K562 (cell line): ENCODE data around the gene RNFT2. TPM values are rescaled to one million over a fixed set of nuclear protein-coding genes. Genes with fewer than 3 reads are reported as not detected.

Experiments used
- ATAC-seq: fragments of 200-7000 bp; cut with Tn5 transposase; 3 replicates; pipeline ENCODE4 v1.9.1; 2020; ENCODE audit warnings: moderate library complexity
- BruUV-seq: library from RNA; stranded (reverse); fragments of 400-500 nt; replicated peaks from 2 replicates; lab custom pipeline; 2021; lab: Mats Ljungman, UMichigan
- CTCF ChIA-PET: fragments of 300-600 bp; formaldehyde crosslinking; extraction: SDS; loops from one replicate; lab custom pipeline; 2021; ENCODE audit warnings: low intra/inter-chr PET ratio; lab: Yijun Ruan, JAX
- POLR2A ChIA-PET: fragments of 300-600, 350-650 bp; sonication (Branson Sonifier 250); formaldehyde crosslinking; extraction: SDS; loops from one replicate; lab custom pipeline; 2021; ENCODE audit warnings: antibody characterized with exemption, inconsistent platforms; lab: Yijun Ruan, JAX
- DNase-seq, 4 experiments: peaks; one replicate each; pipeline versions ENCODE4 v3.0.0 to v3.0.0-alpha.2; 2011 to 2018; ENCODE audit warnings: low spot score in 3 of 4, mixed read lengths in 3 of 4; ENCODE audit errors: extremely low read depth in 1 of 4
- FAIRE-seq: peaks from 2 replicates; lab custom pipeline; 2011; peaks lifted over from hg19 to GRCh38; lab: Jason Lieb, UNC
- H2AFZ ChIP-seq: 2 replicates; pipeline ENCODE4 v1.6.0; 2011; ENCODE audit warnings: low read depth, low read length, control low read depth, inconsistent platforms
- H3K27ac ChIP-seq: fragments of 200-600 bp; 3 replicates; pipeline ENCODE4 v1.8.0; 2011; ENCODE audit warnings: low read depth, mild to moderate bottlenecking, control low read depth, inconsistent platforms, low read length, moderate library complexity, mixed read lengths; ENCODE audit errors: extremely low read depth
- H3K27me3 ChIP-seq, 2 experiments: fragments of 300-600 bp in 1 of 2; 2 replicates in 1 of 2; 3 replicates in 1 of 2; pipeline versions ENCODE4 v1.6.0 to v1.8.0; 2011; ENCODE audit warnings: inconsistent platforms in 2 of 2, low read length in 2 of 2, mild to moderate bottlenecking in 1 of 2, mixed read lengths in 1 of 2, moderate library complexity in 1 of 2; ENCODE audit not compliant: control insufficient read depth in 2 of 2, insufficient read depth in 2 of 2
- H3K36me3 ChIP-seq: fragments of 300-600 bp; 3 replicates; pipeline ENCODE4 v1.8.0; 2011; ENCODE audit warnings: mild to moderate bottlenecking, low read length, inconsistent platforms; ENCODE audit not compliant: control insufficient read depth, insufficient read depth
- H3K4me1 ChIP-seq, 2 experiments: fragments of 200-600 bp in 1 of 2; replicated peaks in 1 of 2; 2 replicates in 1 of 2; 3 replicates in 1 of 2; pipeline versions ENCODE4 v1.5.1 to v1.8.0; 2011; ENCODE audit warnings: inconsistent platforms in 2 of 2, low read length in 2 of 2, mild to moderate bottlenecking in 1 of 2, mixed read lengths in 1 of 2, moderate library complexity in 1 of 2; ENCODE audit not compliant: control insufficient read depth in 2 of 2, insufficient read depth in 2 of 2
- H3K4me2 ChIP-seq: 2 replicates; pipeline ENCODE4 v1.6.1; 2011; ENCODE audit warnings: low read length, control low read depth, inconsistent platforms, mixed read lengths; ENCODE audit not compliant: insufficient read depth
- H3K4me3 ChIP-seq: fragments of 200-600 bp; sonication (generic), shearing (Covaris generic); 2 replicates; pipeline ENCODE4 v1.5.1; 2016; ENCODE audit warnings: control low read depth, inconsistent platforms
- H3K79me2 ChIP-seq: fragments of 200-600 bp; 3 replicates; pipeline ENCODE4 v1.8.0; 2011; ENCODE audit warnings: low read length, inconsistent platforms; ENCODE audit not compliant: control insufficient read depth, insufficient read depth
- H3K9ac ChIP-seq, 2 experiments: 2 replicates each; pipeline versions ENCODE4 v1.6.0 to v1.6.1; 2011; ENCODE audit warnings: low read depth in 2 of 2, low read length in 2 of 2, control low read depth in 1 of 2, inconsistent platforms in 1 of 2, mild to moderate bottlenecking in 1 of 2, mixed read lengths in 1 of 2; ENCODE audit not compliant: insufficient read depth in 1 of 2
- H3K9me1 ChIP-seq: one replicate; pipeline ENCODE4 v1.6.0; 2011; ENCODE audit warnings: inconsistent platforms, mild to moderate bottlenecking, low read length, moderate library complexity; ENCODE audit not compliant: control insufficient read depth, insufficient read depth
- H3K9me3 ChIP-seq: replicated peaks from 2 replicates; pipeline ENCODE4 v1.5.1; 2011; ENCODE audit warnings: low read depth, low read length, inconsistent platforms; ENCODE audit not compliant: control insufficient read depth, insufficient read depth
- H4K20me1 ChIP-seq: replicated peaks from 2 replicates; pipeline ENCODE4 v1.6.1; 2011; ENCODE audit warnings: low read length, inconsistent platforms, mixed read lengths; ENCODE audit not compliant: control insufficient read depth, insufficient read depth
- ARID4B ChIP-seq: sonication (generic); formaldehyde crosslinking; IDR thresholded peaks from 2 replicates; pipeline ENCODE4 v1.8.0; 2022; ENCODE audit warnings: mild to moderate bottlenecking, missing genetic modification reagents
- BCOR ChIP-seq: fragments of 450-650 bp; IDR thresholded peaks from 2 replicates; pipeline ENCODE4 v1.6.1; 2016
- IRF9 ChIP-seq: fragments of 450-650 bp; IDR thresholded peaks from 2 replicates; pipeline ENCODE4 v1.6.1; 2016; ENCODE audit warnings: missing biosample characterization, missing genetic modification characterization
- KDM1A ChIP-seq, 2 experiments: fragments of 450-650 bp; IDR thresholded peaks; 2 replicates each; pipeline ENCODE4 v1.6.1; 2016; ENCODE audit warnings: mild to moderate bottlenecking in 2 of 2
- KLF16 ChIP-seq: IDR thresholded peaks from 2 replicates; pipeline ENCODE4 v1.6.1; 2016; ENCODE audit warnings: antibody characterized with exemption
- RBM25 ChIP-seq: fragments of 200-400 bp; formaldehyde crosslinking; IDR thresholded peaks from 2 replicates; pipeline ENCODE4 v1.6.1; 2018; ENCODE audit warnings: low read length, low read depth, moderate library complexity; ENCODE audit not compliant: severe bottlenecking
- TAF15 ChIP-seq: fragments of 200-400 bp; formaldehyde crosslinking; IDR thresholded peaks from 2 replicates; pipeline ENCODE4 v1.6.1; 2017; ENCODE audit warnings: mild to moderate bottlenecking, low read depth, low read length, moderate library complexity
- ZFP36 ChIP-seq: fragments of 150-350 bp; IDR thresholded peaks from 2 replicates; pipeline ENCODE4 v1.6.1; 2018; ENCODE audit warnings: low read length, low read depth; ENCODE audit not compliant: partially characterized antibody
- WGBS: fragments of 100-300 bp; shearing (Covaris generic); methylation state at CpG from one replicate; pipeline ENCODE4 v1.1.6; 2016; ENCODE audit warnings: low coverage, mixed read lengths; ENCODE audit not compliant: insufficient coverage; ENCODE audit errors: missing lambda C conversion rate; 5-methylcytosine and 5-hydroxymethylcytosine counted together
- in situ Hi-C: fragments of 300-500 bp; cut with MboI; formaldehyde crosslinking; loops from 4 replicates; pipeline ENCODE4 v1.15.0; 2018; ENCODE audit warnings: inconsistent platforms, mixed read lengths
- intact Hi-C: fragments of 100-400 bp; cut with micrococcal nuclease; formaldehyde crosslinking; loops from 2 replicates; pipeline ENCODE4 v1.14.2; 2022
- polyA plus RNA-seq, 8 experiments: library from polyadenylated mRNA; depleted of rRNA in 4 of 8; stranded (reverse) in 5 of 8; unstranded in 3 of 8; fragments of >200 nt; fragmentation: Nextera tagmentation in 2 of 8; fragmentation: Illumina TruSeq in 1 of 8; extraction: Ambion mirVana in 2 of 8; extraction: Trizol in 1 of 8; gene quantifications; 2 replicates each; pipeline versions ENCODE4 v1.2.1 to v1.2.3, GENCODE V29; 2011 to 2014; ENCODE audit warnings: inconsistent platforms in 1 of 8, missing spikeins in 1 of 8
- total RNA-seq, 7 experiments: library from RNA; depleted of rRNA in 6 of 7; stranded (reverse); fragments of >200 nt in 6 of 7; fragmentation: Illumina TruSeq in 2 of 7; extraction: Trizol in 2 of 7; gene quantifications; 2 replicates each; pipeline versions ENCODE4 v1.2.1 to v1.2.3, GENCODE V29; 2011 to 2021; ENCODE audit warnings: low replicate concordance in 1 of 7

RNFT2 gene
- total and polyA plus RNA-seq, 9 of the 15 experiments (the other 6 are each of a cell fraction or from before 2014, with no cell fraction given), result 3.6 to 26.3 (median 9.5) TPM

GRCh38 chr12:116780942-116781341 is 42.8 kb downstream of the RNFT2 start (continued):
- TF ChIP-seq ARID4B (CRISPR knock-in tag), result no peak

- no peak for DNase-seq
- 58% methylated on average over 6 of the region's 6 CpGs for WGBS
- H3K9me3 ChIP-seq, result no peaks in the 10 kb centered on the region
- no peaks in the 10 kb centered on the region for H4K20me1 ChIP-seq
- intact Hi-C loops, result no loop called here
- no peak overlapping the region for H2AFZ ChIP-seq
- H3K79me2 ChIP-seq, result no peaks in the 10 kb centered on the region
- no peak for TF ChIP-seq TAF15
- TF ChIP-seq ZFP36, result peak; percentile 58
- TF ChIP-seq IRF9 (tag), result no peak
- peak; percentile 62; the same call in 1 of the 2 replicates for TF ChIP-seq BCOR
- TF ChIP-seq KLF16, result no peak
- peak in 1 of 2 experiments; percentile 50; a peak in 2 of 4 replicates for TF ChIP-seq KDM1A (IDR thresholded peaks at IDR 0.05)
- TF ChIP-seq RBM25, result peak; percentile 65
- TF ChIP-seq, all 486 proteins: peak for 4
- Histone ChIP-seq H3K9me1 (no peaks in the 10 kb centered on the region), H3K4me2 (peak overlapping the region; percentile 9; the same call in 1 of the 2 replicates), H3K27me3 (peaks cover 0 to 4% of the 10 kb centered on the region in 2 experiments; a peak in 1 of 5 replicates), H3K4me3 (no peak overlapping the region), H3K9ac (peak overlapping the region in 1 of 2 experiments; percentile 17; a peak in 1 of 4 replicates), H3K36me3 (peaks cover 25% of the 10 kb centered on the region; the same call in 2 of the 3 replicates), H3K4me1 (no peaks in the 10 kb centered on the region; a peak in 1 of 5 replicates), H3K27ac (no peak overlapping the region)
- ChIA-PET CTCF (no interaction called here), POLR2A (interaction anchor here (0.6 to 1.3 kb wide), 4 partner anchors 15 to 475 kb away, joined by 3 to 4 read pairs (median 3); no protein-coding TSS in a partner anchor)
- no peak for ATAC-seq
- in situ Hi-C loops, result no loop called here
- BruUV-seq, result no TSS peak
- FAIRE-seq, result no peak
These were observed 45.6 kb downstream of the RNFT2 start for GRCh38 chr12:116783525-116784237.
